Ishikawa (cell line): ENCODE measurements around the gene GALNT13.

ENCODE experiments used
- CREB1 ChIP-seq: IDR thresholded peaks from 2 replicates; pipeline ENCODE4 v1.6.1; 2012; ENCODE audit warnings: low read depth
- EP300 ChIP-seq: IDR thresholded peaks from 2 replicates; pipeline ENCODE4 v1.6.1; 2012; ENCODE audit warnings: borderline replicate concordance
- FOXM1 ChIP-seq: IDR thresholded peaks from 2 replicates; pipeline ENCODE4 v1.6.1; 2012; ENCODE audit warnings: low read depth, borderline replicate concordance
- MAX ChIP-seq: IDR thresholded peaks from 2 replicates; pipeline ENCODE4 v1.6.1; 2012
- NFIC ChIP-seq: IDR thresholded peaks from 2 replicates; pipeline ENCODE4 v1.6.1; 2012
- RAD21 ChIP-seq: IDR thresholded peaks from 2 replicates; pipeline ENCODE4 v1.6.1; 2012; ENCODE audit warnings: low read depth
- REST ChIP-seq: IDR thresholded peaks from 2 replicates; pipeline ENCODE4 v1.6.1; 2012; ENCODE audit warnings: low read depth, mild to moderate bottlenecking
- TEAD4 ChIP-seq: IDR thresholded peaks from 2 replicates; pipeline ENCODE4 v1.6.1; 2012
- USF1 ChIP-seq: IDR thresholded peaks from 2 replicates; pipeline ENCODE4 v1.6.1; 2012

GRCh38 chr2:154256136-154256535, 384.4 kb downstream of the GALNT13 start:
- TF ChIP-seq RAD21 (no peak), MAX (no peak), EP300 (no peak), FOXM1 (no peak), REST (no peak), NFIC (no peak), CREB1 (no peak), USF1 (no peak), TEAD4 (no peak)
